ENCODE data around the gene RTKN. TPM values are rescaled to one million over a fixed set of nuclear protein-coding genes. Genes with fewer than 3 reads are reported as not detected.
A peak's percentile ranks its signal among the peaks of the same experiment; 100 is the strongest.

RTKN gene
- polyA plus RNA-seq, 1 of the 3 experiments (the other 2 are of a cell fraction): 22.6 TPM

DNA sequence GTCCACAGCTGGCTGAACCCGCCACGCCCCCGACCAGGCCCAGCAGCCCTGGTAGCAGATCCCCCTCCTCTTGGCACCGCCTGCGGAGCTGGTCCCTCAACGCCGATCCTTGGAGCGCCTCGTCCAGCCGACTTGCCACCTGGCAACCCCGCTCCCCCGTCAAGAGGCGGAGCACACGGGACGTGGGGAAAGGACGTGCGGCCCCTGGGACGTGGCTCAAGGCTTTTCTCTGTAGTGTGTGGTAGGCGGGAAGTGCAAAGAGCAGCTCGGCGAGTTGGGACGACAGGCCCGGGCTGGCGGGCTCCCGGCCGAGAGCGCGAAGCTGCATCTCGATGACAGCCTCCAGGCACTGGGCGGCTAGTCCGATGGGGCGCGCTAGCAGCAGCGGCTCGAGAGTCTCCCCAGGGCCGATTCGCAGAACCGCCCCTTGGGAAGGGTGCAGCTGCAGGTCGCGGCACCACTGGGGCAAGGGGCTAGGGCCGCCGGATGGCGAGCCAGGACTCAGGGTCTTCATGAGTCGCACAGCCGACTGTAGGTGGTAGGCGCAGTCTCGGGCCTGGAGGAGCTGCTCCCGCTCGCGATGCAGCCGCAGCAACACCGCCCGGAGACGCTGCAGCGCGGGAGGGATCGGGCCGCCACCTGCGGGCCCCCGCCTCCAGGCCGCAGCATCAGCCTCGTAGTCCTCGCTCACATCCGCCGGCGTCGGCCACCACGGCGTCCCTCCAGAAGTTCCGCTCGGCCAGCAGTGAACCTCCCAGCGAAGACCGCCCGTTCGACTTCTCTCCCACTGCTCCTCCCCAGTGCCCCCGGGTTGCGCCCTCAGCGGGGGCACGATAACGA lies 40.4 kb upstream of the RTKN start:
- DNase-seq: peak; percentile 75
- Histone ChIP-seq H3K27ac (ENCODE audit: low read depth in 2 of 2, low read length in 1 of 2) (peak overlapping the region; percentile 79 to 91), H3K36me3 (replicated peaks in 1 of 2; ENCODE audit: control insufficient read depth in 1 of 2, insufficient read depth in 2 of 2, low read length in 1 of 2) (peaks cover 11 to 20% of the 10 kb centered on the region in 2 experiments), H2AFZ (ENCODE audit: low read depth) (peak overlapping the region; percentile 86; the same call in 1 of the 2 replicates), H3K4me2 (peak overlapping the region; percentile 86), H3F3A (replicated peaks; ENCODE audit: insufficient read depth) (peaks cover 3% of the 10 kb centered on the region), H3K4me1 (ENCODE audit: control insufficient read depth in 1 of 2, insufficient read depth in 2 of 2, low read depth in 1 of 2, low read length in 1 of 2) (peaks cover 13 to 16% of the 10 kb centered on the region in 2 experiments; a peak in 3 of 4 replicates), H3K79me2 (ENCODE audit: insufficient read depth) (peaks cover 76% of the 10 kb centered on the region), H3K9me3 (no peaks in the 10 kb centered on the region), H3K27me3 (ENCODE audit: insufficient read depth) (no peaks in the 10 kb centered on the region), H3K9me2 (no peaks in the 10 kb centered on the region), H3K4me3 (ENCODE audit: low read depth in 2 of 2, low read length in 1 of 2) (peak overlapping the region; percentile 70 to 97), H3K9ac (peak overlapping the region; percentile 79), H4K20me1 (ENCODE audit: insufficient read depth) (no peaks in the 10 kb centered on the region)
- CTCF ChIA-PET: interaction anchor here (0.6 to 7.5 kb wide), 27 partner anchors 10 to 147 kb away, joined by 3 to 116 read pairs (median 7); partner anchors contain the start of genes AUP1, DQX1, HTRA2 and LBX2
- POLR2A ChIA-PET: interaction anchor here (0.6 to 3.5 kb wide), 16 partner anchors 9 to 107 kb away, joined by 3 to 24 read pairs (median 8); partner anchors contain the start of genes AUP1, C2orf81, HTRA2 and INO80B
- 4% methylated on average over 26 of the region's 80 CpGs for WGBS (ENCODE audit: low lambda C conversion rate)
- peak; percentile 28; the same call in 1 of the 2 replicates for TF ChIP-seq MXI1 (IDR thresholded peaks at IDR 0.05; ENCODE audit: low read depth, low read length)
- no peak for TF ChIP-seq RAD21 (IDR thresholded peaks at IDR 0.05; ENCODE audit: low read length)

DNA sequence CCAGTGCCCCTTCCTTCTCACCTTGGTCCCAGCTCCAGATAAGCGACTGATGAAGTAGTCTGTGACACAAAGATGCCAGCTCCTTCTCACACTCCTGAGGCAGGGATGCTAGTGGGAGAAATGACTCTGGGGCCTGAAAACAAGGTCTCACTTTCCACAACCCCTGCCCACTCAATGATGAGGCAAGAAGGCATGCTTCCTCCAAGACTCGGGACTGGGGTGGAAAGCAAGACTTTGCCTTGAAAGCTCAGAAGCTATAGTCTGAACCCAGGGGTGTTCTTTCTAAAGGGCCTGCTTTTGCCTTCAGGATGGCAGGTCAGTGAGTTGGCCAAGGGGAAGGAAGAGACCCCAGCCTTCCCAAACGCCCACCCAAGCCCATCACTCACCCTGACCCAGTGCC lies 39.7 kb upstream of the RTKN start:
- H3K27me3 ChIP-seq (ENCODE audit: insufficient read depth): no peaks in the 10 kb centered on the region
- POLR2A ChIA-PET: interaction anchor here (1.0 to 3.5 kb wide), 11 partner anchors 9 to 108 kb away, joined by 3 to 24 read pairs (median 8); partner anchors contain the start of genes AUP1, C2orf81, HTRA2 and MRPL53
- peak overlapping the region; percentile 70 to 97 for H3K4me3 ChIP-seq (ENCODE audit: low read depth in 2 of 2, low read length in 1 of 2)
- H3F3A ChIP-seq (replicated peaks; ENCODE audit: insufficient read depth): peaks cover 3% of the 10 kb centered on the region
- no peaks in the 10 kb centered on the region for H3K9me2 ChIP-seq
- no peaks in the 10 kb centered on the region for H4K20me1 ChIP-seq (ENCODE audit: insufficient read depth)
- H3K4me1 ChIP-seq (ENCODE audit: control insufficient read depth in 1 of 2, insufficient read depth in 2 of 2, low read depth in 1 of 2, low read length in 1 of 2): peaks cover 13 to 16% of the 10 kb centered on the region in 2 experiments; a peak in 3 of 4 replicates
- 57% methylated on average over 2 of the region's 3 CpGs for WGBS (ENCODE audit: low lambda C conversion rate)
- no peaks in the 10 kb centered on the region for H3K9me3 ChIP-seq
- no peak overlapping the region for H2AFZ ChIP-seq (ENCODE audit: low read depth)
- H3K4me2 ChIP-seq: peak overlapping the region; percentile 86
- peaks cover 15 to 25% of the 10 kb centered on the region in 2 experiments for H3K36me3 ChIP-seq (replicated peaks in 1 of 2; ENCODE audit: control insufficient read depth in 1 of 2, insufficient read depth in 2 of 2, low read length in 1 of 2)
- no peak for DNase-seq
- CTCF ChIA-PET: interaction anchor here (0.9 to 7.5 kb wide), 14 partner anchors 9 to 147 kb away, joined by 3 to 116 read pairs (median 8); partner anchors contain the start of genes AUP1, HTRA2, MRPL53 and PCGF1
- H3K79me2 ChIP-seq (ENCODE audit: insufficient read depth): peaks cover 70% of the 10 kb centered on the region
- H3K27ac ChIP-seq (ENCODE audit: low read depth in 2 of 2, low read length in 1 of 2): no peak overlapping the region
- H3K9ac ChIP-seq: peak overlapping the region; percentile 79
- TF ChIP-seq, protein P1, sequence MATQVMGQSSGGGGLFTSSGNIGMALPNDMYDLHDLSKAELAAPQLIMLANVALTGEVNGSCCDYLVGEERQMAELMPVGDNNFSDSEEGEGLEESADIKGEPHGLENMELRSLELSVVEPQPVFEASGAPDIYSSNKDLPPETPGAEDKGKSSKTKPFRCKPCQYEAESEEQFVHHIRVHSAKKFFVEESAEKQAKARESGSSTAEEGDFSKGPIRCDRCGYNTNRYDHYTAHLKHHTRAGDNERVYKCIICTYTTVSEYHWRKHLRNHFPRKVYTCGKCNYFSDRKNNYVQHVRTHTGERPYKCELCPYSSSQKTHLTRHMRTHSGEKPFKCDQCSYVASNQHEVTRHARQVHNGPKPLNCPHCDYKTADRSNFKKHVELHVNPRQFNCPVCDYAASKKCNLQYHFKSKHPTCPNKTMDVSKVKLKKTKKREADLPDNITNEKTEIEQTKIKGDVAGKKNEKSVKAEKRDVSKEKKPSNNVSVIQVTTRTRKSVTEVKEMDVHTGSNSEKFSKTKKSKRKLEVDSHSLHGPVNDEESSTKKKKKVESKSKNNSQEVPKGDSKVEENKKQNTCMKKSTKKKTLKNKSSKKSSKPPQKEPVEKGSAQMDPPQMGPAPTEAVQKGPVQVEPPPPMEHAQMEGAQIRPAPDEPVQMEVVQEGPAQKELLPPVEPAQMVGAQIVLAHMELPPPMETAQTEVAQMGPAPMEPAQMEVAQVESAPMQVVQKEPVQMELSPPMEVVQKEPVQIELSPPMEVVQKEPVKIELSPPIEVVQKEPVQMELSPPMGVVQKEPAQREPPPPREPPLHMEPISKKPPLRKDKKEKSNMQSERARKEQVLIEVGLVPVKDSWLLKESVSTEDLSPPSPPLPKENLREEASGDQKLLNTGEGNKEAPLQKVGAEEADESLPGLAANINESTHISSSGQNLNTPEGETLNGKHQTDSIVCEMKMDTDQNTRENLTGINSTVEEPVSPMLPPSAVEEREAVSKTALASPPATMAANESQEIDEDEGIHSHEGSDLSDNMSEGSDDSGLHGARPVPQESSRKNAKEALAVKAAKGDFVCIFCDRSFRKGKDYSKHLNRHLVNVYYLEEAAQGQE (IDR thresholded peaks at IDR 0.05; ENCODE audit: low read depth, low read length): no peak
- TF ChIP-seq YY1 (IDR thresholded peaks at IDR 0.05; ENCODE audit: low read depth) (no peak), RFX5 (IDR thresholded peaks at IDR 0.05; ENCODE audit: low read length) (no peak), RXRA (IDR thresholded peaks at IDR 0.05; ENCODE audit: borderline replicate concordance, low read depth) (no peak), SIN3A (IDR thresholded peaks at IDR 0.05; ENCODE audit: borderline replicate concordance, low read depth, low read length) (no peak)
- TF ChIP-seq, protein P2, sequence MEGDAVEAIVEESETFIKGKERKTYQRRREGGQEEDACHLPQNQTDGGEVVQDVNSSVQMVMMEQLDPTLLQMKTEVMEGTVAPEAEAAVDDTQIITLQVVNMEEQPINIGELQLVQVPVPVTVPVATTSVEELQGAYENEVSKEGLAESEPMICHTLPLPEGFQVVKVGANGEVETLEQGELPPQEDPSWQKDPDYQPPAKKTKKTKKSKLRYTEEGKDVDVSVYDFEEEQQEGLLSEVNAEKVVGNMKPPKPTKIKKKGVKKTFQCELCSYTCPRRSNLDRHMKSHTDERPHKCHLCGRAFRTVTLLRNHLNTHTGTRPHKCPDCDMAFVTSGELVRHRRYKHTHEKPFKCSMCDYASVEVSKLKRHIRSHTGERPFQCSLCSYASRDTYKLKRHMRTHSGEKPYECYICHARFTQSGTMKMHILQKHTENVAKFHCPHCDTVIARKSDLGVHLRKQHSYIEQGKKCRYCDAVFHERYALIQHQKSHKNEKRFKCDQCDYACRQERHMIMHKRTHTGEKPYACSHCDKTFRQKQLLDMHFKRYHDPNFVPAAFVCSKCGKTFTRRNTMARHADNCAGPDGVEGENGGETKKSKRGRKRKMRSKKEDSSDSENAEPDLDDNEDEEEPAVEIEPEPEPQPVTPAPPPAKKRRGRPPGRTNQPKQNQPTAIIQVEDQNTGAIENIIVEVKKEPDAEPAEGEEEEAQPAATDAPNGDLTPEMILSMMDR (IDR thresholded peaks at IDR 0.05): no peak
